Keratinocyte (primary cell): ENCODE measurements around the gene LIX1.

Experiments used
- CTCF ChIP-seq, 3 experiments: IDR thresholded peaks in 1 of 3; conservative IDR thresholded peaks in 1 of 3; optimal IDR thresholded peaks in 1 of 3; 2 replicates in 2 of 3; 3 replicates in 1 of 3; pipeline versions ENCODE3 to v1.5.1; 2011; ENCODE audit warnings: low read length in 3 of 3, mild to moderate bottlenecking in 3 of 3, moderate library complexity in 2 of 3, control low read depth in 1 of 3, inconsistent platforms in 1 of 3; ENCODE audit not compliant: insufficient read depth in 2 of 3; ENCODE audit errors: extremely low read depth in 1 of 3
- EZH2 ChIP-seq: IDR thresholded peaks from one replicate; pipeline ENCODE4 v1.6.1; 2012; ENCODE audit warnings: inconsistent platforms, mild to moderate bottlenecking, low read length, moderate library complexity

GRCh38 chr5:97167435-97167834 lies 25.0 kb upstream of the LIX1 start:
- TF ChIP-seq EZH2 (no peak), CTCF (optimal IDR thresholded peaks at IDR 0.05 in 1 of 3, IDR thresholded peaks at IDR 0.05 in 1 of 3, conservative IDR thresholded peaks at IDR 0.05 in 1 of 3; ENCODE audit: extremely low read depth in 1 of 3, insufficient read depth in 2 of 3, low read length in 3 of 3) (no peak)
